ENCODE results near the gene C19orf47.

GRCh38 chr19:40321566-40322270 lies 26.5 kb downstream of the C19orf47 start:
- no peak for TF ChIP-seq POLR2A (IDR thresholded peaks at IDR 0.05; ENCODE audit: low read depth, low read length)
- TF ChIP-seq TAF1 (IDR thresholded peaks at IDR 0.05; ENCODE audit: borderline replicate concordance, low read depth, low read length), result no peak
